ENCODE results near the gene ZNF32. TPM values are rescaled to one million over a fixed set of nuclear protein-coding genes. Genes with fewer than 3 reads are reported as not detected.

Gene ZNF32
- total and polyA plus RNA-seq, 2 of the 8 experiments (the other 6 are each of a cell fraction or from before 2014, with no cell fraction given): 17.2 to 22.5 TPM

DNA sequence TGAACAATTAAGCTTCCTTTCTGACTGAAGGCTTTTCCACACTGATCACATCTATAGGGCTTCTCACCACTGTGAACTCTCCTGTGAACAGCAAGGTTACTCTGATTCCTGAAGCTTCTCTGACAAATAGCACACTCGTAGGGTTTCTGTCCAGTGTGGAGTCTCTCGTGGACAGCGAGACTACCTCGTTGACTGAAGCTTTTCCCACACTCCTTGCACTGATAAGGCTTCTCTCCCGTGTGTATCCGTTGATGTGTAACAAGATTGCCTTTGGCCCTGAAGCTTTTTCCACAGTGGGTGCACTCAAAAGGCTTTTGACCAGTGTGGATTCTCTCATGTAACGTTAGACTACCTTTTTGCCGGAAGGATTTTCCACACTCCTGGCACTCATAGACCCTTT lies 4.4 kb downstream of the ZNF32 start (continued):
- TF ChIP-seq, protein P1, sequence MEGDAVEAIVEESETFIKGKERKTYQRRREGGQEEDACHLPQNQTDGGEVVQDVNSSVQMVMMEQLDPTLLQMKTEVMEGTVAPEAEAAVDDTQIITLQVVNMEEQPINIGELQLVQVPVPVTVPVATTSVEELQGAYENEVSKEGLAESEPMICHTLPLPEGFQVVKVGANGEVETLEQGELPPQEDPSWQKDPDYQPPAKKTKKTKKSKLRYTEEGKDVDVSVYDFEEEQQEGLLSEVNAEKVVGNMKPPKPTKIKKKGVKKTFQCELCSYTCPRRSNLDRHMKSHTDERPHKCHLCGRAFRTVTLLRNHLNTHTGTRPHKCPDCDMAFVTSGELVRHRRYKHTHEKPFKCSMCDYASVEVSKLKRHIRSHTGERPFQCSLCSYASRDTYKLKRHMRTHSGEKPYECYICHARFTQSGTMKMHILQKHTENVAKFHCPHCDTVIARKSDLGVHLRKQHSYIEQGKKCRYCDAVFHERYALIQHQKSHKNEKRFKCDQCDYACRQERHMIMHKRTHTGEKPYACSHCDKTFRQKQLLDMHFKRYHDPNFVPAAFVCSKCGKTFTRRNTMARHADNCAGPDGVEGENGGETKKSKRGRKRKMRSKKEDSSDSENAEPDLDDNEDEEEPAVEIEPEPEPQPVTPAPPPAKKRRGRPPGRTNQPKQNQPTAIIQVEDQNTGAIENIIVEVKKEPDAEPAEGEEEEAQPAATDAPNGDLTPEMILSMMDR (IDR thresholded peaks at IDR 0.05; ENCODE audit: control extremely low read depth in 1 of 3, insufficient read depth in 1 of 3, low read depth in 1 of 3, low read length in 3 of 3): no peak
- TF ChIP-seq, protein P2, sequence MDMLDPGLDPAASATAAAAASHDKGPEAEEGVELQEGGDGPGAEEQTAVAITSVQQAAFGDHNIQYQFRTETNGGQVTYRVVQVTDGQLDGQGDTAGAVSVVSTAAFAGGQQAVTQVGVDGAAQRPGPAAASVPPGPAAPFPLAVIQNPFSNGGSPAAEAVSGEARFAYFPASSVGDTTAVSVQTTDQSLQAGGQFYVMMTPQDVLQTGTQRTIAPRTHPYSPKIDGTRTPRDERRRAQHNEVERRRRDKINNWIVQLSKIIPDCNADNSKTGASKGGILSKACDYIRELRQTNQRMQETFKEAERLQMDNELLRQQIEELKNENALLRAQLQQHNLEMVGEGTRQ (IDR thresholded peaks at IDR 0.05; ENCODE audit: low read length): no peak
- no peak for TF ChIP-seq CHD2 (IDR thresholded peaks at IDR 0.05; ENCODE audit: low read length)
- TF ChIP-seq MAX (IDR thresholded peaks at IDR 0.05): no peak
- TF ChIP-seq SIN3A (conservative IDR thresholded peaks at IDR 0.05 in 1 of 2, IDR thresholded peaks at IDR 0.05 in 1 of 2; ENCODE audit: low read depth in 1 of 2, low read length in 2 of 2): no peak
- TF ChIP-seq CBX8 (IDR thresholded peaks at IDR 0.05; ENCODE audit: borderline replicate concordance, low read depth, low read length): no peak
